Right lobe of liver (tissue), 6 donors: ENCODE data around the gene KAZN. TPM values are rescaled to one million over a fixed set of nuclear protein-coding genes. Genes with fewer than 3 reads are reported as not detected.

Source experiments
- ATAC-seq, 4 donors: fragments of 200-7000 bp; cut with Tn5 transposase; one replicate each; pipeline ENCODE4 v1.9.1; 2020; ENCODE audit warnings: mild to moderate bottlenecking in 4 of 4, moderate library complexity in 4 of 4
- DNase-seq, 3 donors: peaks; one replicate each; pipeline ENCODE4 v3.0.0-alpha.2; 2020
- H3K27ac ChIP-seq, 3 donors: fragments of 200-600 bp; one replicate each; pipeline ENCODE4 v1.8.0; 2022
- H3K27me3 ChIP-seq, 2 donors: fragments of 200-600 bp; one replicate each; pipeline ENCODE4 v1.8.0; 2022
- H3K36me3 ChIP-seq, 4 donors: fragments of 200-600 bp; sonication (generic) in 1 of 4; one replicate each; pipeline versions ENCODE4 v1.5.1 to v1.8.0; 2017 to 2022; ENCODE audit warnings: control low read depth in 1 of 4
- H3K4me1 ChIP-seq, 4 donors: fragments of 200-600 bp; sonication (generic) in 1 of 4; one replicate each; pipeline versions ENCODE4 v1.5.1 to v1.8.0; 2017 to 2022; ENCODE audit warnings: control low read depth in 1 of 4
- H3K4me3 ChIP-seq, 3 donors: fragments of 200-600 bp; one replicate each; pipeline ENCODE4 v1.8.0; 2022
- H3K9me3 ChIP-seq, 4 donors: fragments of 200-600 bp; sonication (generic) in 1 of 4; one replicate each; pipeline versions ENCODE4 v1.5.1 to v1.8.0; 2017 to 2022; ENCODE audit warnings: control low read depth in 1 of 4
- POLR2A ChIP-seq: fragments of 450-650 bp; IDR thresholded peaks from one replicate; pipeline ENCODE4 v1.6.1; 2017; ENCODE audit warnings: antibody characterized with exemption, mild to moderate bottlenecking
- WGBS: methylation state at CpG from one replicate; pipeline ENCODE4 v1.1.6; 2018; ENCODE audit warnings: low coverage, low lambda C conversion rate; ENCODE audit not compliant: insufficient coverage; ENCODE audit errors: missing lambda C conversion rate; 5-methylcytosine and 5-hydroxymethylcytosine counted together
- intact Hi-C, 2 donors: fragments of 100-400 bp; cut with DNase I; formaldehyde crosslinking; loops; one replicate each; pipeline versions ENCODE4 v1.11.2 to v1.14.1; 2022
- total RNA-seq, 6 experiments: library from RNA; depleted of rRNA in 2 of 6; stranded (reverse); fragments of >200 nt in 2 of 6; fragmentation: NEBNext Ultra II Directional in 3 of 6; extraction: Animal tissue kit (Norgen Biotek cat#: 25700) in 3 of 6; gene quantifications; one replicate each; pipeline versions ENCODE4 v1.1.0 to v1.2.4, GENCODE V29; 2016 to 2023
- TF ChIP-seq, protein P1 (sequence below), 4 donors: fragments of 200-600 bp in 3 of 4; fragments of 450-650 bp in 1 of 4; IDR thresholded peaks; one replicate each; pipeline versions ENCODE4 v1.5.1 to v1.8.0; 2016 to 2022; ENCODE audit warnings: antibody characterized with exemption in 4 of 4, mild to moderate bottlenecking in 2 of 4
- donor health status: DM: no; HTN: yes; CAD: no.
- donor health status: DM: no; HTN: no; CAD: no.
- donor health status: DM: no; HTN: no; CAD: no.
- donor health status: DM: no; HTN: yes; CAD: no.
- donor health status: DM: no; HTN: yes; CAD: no.

Gene KAZN
- total RNA-seq, 6 experiments from 2014 or later, result 1.5 to 7.2 (median 2.7) TPM

DNA sequence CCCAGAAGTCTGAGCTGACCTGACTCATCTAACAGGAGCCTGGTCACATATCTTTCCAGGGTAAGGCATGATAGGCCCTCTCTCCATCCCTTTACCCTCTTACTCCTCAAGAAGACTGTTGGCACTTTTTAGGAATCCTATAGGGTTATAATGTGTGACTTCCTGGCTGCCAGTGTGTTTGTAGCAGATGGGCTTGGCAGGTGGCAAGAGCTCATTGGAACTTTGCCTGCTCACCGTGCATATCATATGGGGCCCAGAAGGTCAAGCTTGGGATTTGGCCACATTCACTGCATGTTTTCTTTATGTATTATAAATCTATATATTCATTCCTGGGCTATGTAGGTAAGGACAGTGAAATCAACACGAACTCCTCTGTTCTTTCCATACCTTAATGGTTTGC lies 5.2 kb downstream of the KAZN start:
- Histone ChIP-seq H3K27me3 (peaks cover 0 to 7% of the 10 kb centered on the region in 2 donors), H3K27ac (no peak overlapping the region), H3K36me3 (no peaks in the 10 kb centered on the region), H3K9me3 (no peaks in the 10 kb centered on the region), H3K4me1 (no peaks in the 10 kb centered on the region), H3K4me3 (no peak overlapping the region)
- DNase-seq (no peak), ATAC-seq (no peak)
- intact Hi-C loops, result no loop called here
- WGBS, result 74% methylated on average over 2 of the region's 2 CpGs
- TF ChIP-seq, protein P1, sequence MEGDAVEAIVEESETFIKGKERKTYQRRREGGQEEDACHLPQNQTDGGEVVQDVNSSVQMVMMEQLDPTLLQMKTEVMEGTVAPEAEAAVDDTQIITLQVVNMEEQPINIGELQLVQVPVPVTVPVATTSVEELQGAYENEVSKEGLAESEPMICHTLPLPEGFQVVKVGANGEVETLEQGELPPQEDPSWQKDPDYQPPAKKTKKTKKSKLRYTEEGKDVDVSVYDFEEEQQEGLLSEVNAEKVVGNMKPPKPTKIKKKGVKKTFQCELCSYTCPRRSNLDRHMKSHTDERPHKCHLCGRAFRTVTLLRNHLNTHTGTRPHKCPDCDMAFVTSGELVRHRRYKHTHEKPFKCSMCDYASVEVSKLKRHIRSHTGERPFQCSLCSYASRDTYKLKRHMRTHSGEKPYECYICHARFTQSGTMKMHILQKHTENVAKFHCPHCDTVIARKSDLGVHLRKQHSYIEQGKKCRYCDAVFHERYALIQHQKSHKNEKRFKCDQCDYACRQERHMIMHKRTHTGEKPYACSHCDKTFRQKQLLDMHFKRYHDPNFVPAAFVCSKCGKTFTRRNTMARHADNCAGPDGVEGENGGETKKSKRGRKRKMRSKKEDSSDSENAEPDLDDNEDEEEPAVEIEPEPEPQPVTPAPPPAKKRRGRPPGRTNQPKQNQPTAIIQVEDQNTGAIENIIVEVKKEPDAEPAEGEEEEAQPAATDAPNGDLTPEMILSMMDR (IDR thresholded peaks at IDR 0.05), result no peak
- TF ChIP-seq POLR2A, result no peak

DNA sequence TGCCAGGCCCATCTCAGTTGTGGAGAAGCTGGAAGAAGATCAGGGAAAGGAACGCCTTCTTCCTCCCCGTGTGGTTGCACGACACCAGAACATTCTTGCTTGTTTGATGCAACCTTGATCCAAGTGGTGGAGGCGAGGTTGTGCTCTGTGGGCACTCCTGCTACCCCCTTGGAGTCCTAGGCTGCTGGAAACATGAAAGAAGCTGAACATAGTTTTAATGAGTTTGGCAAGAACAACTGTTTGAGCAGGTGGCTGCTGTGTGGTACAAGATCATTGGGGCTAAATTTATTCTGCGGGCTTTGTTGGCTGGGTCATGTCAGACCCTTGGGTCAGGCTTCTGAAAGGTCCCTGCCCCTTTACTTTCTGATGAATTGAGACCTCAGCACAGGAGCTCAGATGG lies 5.9 kb downstream of the KAZN start:
- H3K4me3 ChIP-seq, result no peak overlapping the region
- no peak for DNase-seq
- TF ChIP-seq POLR2A, result no peak
- TF ChIP-seq, protein P1 (IDR thresholded peaks at IDR 0.05), result no peak
- no peaks in the 10 kb centered on the region for H3K4me1 ChIP-seq
- no peak overlapping the region for H3K27ac ChIP-seq
- no peak for ATAC-seq
- H3K9me3 ChIP-seq, result no peaks in the 10 kb centered on the region
- no peaks in the 10 kb centered on the region for H3K36me3 ChIP-seq
- intact Hi-C loops, result no loop called here
- WGBS, result no CpG with 5 or more reads among the region's 5 CpGs
- H3K27me3 ChIP-seq, result no peaks in the 10 kb centered on the region

DNA sequence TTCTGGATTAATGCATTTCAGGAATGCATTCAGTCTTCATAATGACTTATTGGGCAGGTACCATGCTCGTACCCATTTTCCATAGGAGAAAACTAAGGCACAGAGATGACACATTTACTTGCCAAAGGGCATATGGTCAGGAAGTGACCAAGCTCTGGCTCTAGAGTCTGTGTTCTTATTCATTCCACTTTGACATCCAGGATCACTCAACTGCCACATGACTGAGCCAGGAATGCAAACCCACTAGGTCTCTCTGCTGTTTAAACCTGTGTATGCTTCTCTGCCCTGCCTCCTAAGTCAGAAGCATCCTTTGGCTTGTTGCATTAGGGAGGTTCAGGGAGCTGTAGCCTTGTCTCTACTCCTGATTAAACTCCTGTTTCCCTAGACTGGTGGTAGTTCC lies 7.5 kb downstream of the KAZN start:
- Histone ChIP-seq H3K36me3 (no peaks in the 10 kb centered on the region), H3K4me3 (no peak overlapping the region), H3K27me3 (no peaks in the 10 kb centered on the region), H3K4me1 (no peaks in the 10 kb centered on the region), H3K27ac (no peak overlapping the region), H3K9me3 (no peaks in the 10 kb centered on the region)
- WGBS, result 100% methylated on average over 1 of the region's 1 CpG
- intact Hi-C loops, result no loop called here
- DNase-seq (no peak), ATAC-seq (no peak)
- TF ChIP-seq POLR2A, result no peak
- TF ChIP-seq, protein P1 (IDR thresholded peaks at IDR 0.05), result no peak

DNA sequence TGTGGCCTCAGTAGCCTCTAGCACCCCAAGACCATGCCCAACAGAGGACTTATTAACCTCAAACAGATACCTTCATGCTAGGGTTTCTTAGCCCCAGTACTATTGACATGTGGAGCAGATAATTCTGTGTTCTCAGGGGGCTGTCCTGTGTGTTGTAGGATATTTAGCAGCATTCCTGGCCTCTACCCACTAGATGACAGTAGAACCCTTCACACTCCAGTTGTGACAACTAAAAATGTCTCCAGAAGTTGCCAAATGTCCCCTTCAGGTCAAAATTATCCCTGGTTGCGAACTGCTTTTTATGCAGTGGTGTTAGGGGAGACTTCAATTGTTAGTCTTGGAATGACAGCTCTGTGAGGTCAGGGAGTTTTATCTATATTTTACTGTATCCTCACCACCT lies 8.1 kb downstream of the KAZN start:
- intact Hi-C loops, result no loop called here
- Histone ChIP-seq H3K4me3 (no peak overlapping the region), H3K9me3 (no peaks in the 10 kb centered on the region), H3K36me3 (no peaks in the 10 kb centered on the region), H3K27me3 (no peaks in the 10 kb centered on the region), H3K4me1 (no peaks in the 10 kb centered on the region), H3K27ac (no peak overlapping the region)
- DNase-seq, result no peak
- WGBS, result 0% methylated on average over 1 of the region's 1 CpG
- TF ChIP-seq, protein P1 (IDR thresholded peaks at IDR 0.05), result peak in 1 of 4 donors; percentile 7
- TF ChIP-seq POLR2A, result no peak
- no peak for ATAC-seq

DNA sequence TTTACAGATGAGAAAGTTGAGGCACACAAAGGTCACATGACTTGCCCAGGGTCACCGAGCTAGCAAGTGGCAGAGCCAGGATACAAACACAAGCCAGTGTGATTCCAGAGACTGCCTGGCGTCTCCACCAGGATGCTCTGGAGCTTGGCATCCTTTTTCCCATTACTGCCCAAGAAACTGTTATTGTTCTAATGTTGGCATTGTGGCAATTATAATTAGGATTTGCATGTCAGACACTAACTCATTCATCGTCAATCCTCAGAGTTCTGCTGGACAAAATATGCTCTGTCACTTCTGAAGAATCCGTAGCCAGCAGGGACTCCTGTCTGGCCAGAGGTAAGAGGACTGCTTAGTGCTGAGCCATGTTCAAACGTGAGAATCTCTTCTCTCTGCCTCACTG lies 8.8 kb downstream of the KAZN start:
- ATAC-seq (no peak), DNase-seq (no peak)
- no peaks in the 10 kb centered on the region for H3K27me3 ChIP-seq
- no peaks in the 10 kb centered on the region for H3K4me1 ChIP-seq
- H3K36me3 ChIP-seq, result no peaks in the 10 kb centered on the region
- H3K9me3 ChIP-seq, result no peaks in the 10 kb centered on the region
- WGBS, result 56% methylated on average over 5 of the region's 5 CpGs
- intact Hi-C loops, result no loop called here
- no peak overlapping the region for H3K27ac ChIP-seq
- no peak for TF ChIP-seq POLR2A
- TF ChIP-seq, protein P1 (IDR thresholded peaks at IDR 0.05), result no peak
- no peak overlapping the region for H3K4me3 ChIP-seq
